ENCODE measurements around the gene DENND1C. TPM values are rescaled to one million over a fixed set of nuclear protein-coding genes. Genes with fewer than 3 reads are reported as not detected.

DENND1C gene
- total and polyA plus RNA-seq, 9 of the 15 experiments (the other 6 are each of a cell fraction or from before 2014, with no cell fraction given): 0.03 to 1.2 (median 0.32) TPM; not detected in 1

DNA sequence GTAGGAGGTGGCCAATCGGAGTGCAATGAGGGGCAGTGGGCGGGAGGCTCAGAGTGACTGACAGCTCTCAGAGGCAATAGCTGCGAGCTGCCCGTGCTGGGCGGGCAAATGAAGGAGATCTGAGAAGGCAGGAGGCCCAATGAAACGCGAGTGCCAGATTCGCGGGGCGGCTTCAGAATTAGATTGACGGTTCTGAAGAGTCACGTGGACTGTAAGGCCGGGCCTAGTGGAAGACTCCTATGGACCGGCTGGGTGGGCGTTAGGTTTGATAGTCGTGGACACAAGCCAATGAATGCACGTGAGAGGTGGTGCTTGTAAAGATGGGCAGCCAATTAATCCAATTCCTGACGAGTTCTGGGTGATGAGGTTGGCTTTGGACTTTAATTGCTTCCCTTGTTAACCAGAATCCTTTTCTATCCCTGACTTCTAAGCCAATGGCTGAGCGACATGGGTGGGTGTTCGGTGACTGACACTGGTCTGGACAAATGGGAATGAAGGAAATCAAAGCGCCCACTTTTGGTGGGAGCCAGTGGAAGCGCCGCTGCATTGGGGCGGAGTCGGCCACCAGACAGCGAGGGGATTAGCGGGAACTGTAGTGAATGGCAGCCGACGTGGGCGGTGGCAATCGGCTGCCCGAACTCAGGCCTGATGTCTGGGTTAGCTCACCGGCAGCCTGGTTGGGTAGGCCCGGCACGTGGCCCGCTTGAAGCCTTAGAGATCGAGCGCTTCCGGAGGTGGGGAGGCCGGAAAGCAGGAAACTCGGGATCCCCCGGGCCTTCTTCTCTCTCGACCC, 56.5 kb downstream of the DENND1C start (continued):
- TF ChIP-seq, protein P1, sequence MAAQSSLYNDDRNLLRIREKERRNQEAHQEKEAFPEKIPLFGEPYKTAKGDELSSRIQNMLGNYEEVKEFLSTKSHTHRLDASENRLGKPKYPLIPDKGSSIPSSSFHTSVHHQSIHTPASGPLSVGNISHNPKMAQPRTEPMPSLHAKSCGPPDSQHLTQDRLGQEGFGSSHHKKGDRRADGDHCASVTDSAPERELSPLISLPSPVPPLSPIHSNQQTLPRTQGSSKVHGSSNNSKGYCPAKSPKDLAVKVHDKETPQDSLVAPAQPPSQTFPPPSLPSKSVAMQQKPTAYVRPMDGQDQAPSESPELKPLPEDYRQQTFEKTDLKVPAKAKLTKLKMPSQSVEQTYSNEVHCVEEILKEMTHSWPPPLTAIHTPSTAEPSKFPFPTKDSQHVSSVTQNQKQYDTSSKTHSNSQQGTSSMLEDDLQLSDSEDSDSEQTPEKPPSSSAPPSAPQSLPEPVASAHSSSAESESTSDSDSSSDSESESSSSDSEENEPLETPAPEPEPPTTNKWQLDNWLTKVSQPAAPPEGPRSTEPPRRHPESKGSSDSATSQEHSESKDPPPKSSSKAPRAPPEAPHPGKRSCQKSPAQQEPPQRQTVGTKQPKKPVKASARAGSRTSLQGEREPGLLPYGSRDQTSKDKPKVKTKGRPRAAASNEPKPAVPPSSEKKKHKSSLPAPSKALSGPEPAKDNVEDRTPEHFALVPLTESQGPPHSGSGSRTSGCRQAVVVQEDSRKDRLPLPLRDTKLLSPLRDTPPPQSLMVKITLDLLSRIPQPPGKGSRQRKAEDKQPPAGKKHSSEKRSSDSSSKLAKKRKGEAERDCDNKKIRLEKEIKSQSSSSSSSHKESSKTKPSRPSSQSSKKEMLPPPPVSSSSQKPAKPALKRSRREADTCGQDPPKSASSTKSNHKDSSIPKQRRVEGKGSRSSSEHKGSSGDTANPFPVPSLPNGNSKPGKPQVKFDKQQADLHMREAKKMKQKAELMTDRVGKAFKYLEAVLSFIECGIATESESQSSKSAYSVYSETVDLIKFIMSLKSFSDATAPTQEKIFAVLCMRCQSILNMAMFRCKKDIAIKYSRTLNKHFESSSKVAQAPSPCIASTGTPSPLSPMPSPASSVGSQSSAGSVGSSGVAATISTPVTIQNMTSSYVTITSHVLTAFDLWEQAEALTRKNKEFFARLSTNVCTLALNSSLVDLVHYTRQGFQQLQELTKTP (IDR thresholded peaks at IDR 0.05; ENCODE audit: low read depth in 1 of 2, partially characterized antibody in 2 of 2): peak in 1 of 2 experiments; percentile 70
- TF ChIP-seq MTF1 (CRISPR knock-in tag; IDR thresholded peaks at IDR 0.05; ENCODE audit: borderline replicate concordance) (no peak), SMARCB1 (IDR thresholded peaks at IDR 0.05; ENCODE audit: insufficient read length, low read depth) (no peak), NFATC3 (IDR thresholded peaks at IDR 0.05) (no peak), HDAC6 (IDR thresholded peaks at IDR 0.05; ENCODE audit: low read depth, low read length) (no peak), MAFF (IDR thresholded peaks at IDR 0.05; ENCODE audit: low read length) (no peak), ZNF431 (CRISPR knock-in tag; IDR thresholded peaks at IDR 0.05) (peak; percentile 92), ZNF780A (CRISPR knock-in tag; IDR thresholded peaks at IDR 0.05) (no peak), ZNF696 (CRISPR knock-in tag; conservative IDR thresholded peaks at IDR 0.05) (no peak), KHSRP (IDR thresholded peaks at IDR 0.05) (no peak), ZNF75A (CRISPR knock-in tag; IDR thresholded peaks at IDR 0.05) (no peak), CTBP1 (IDR thresholded peaks at IDR 0.05; ENCODE audit: borderline replicate concordance) (no peak), RHOXF2B (CRISPR knock-in tag; conservative IDR thresholded peaks at IDR 0.05) (no peak), ZFP36 (IDR thresholded peaks at IDR 0.05; ENCODE audit: low read depth, low read length, partially characterized antibody) (no peak), KDM5B (IDR thresholded peaks at IDR 0.05; ENCODE audit: insufficient replicate concordance, low read depth, low read length) (peak; percentile 57), GTF2E2 (tag; IDR thresholded peaks at IDR 0.05) (no peak), TFAM (CRISPR knock-in tag; conservative IDR thresholded peaks at IDR 0.05) (no peak), POLR3G (IDR thresholded peaks at IDR 0.05; ENCODE audit: extremely low read depth, insufficient read length, insufficient replicate concordance) (no peak)
- TF ChIP-seq, protein P2, sequence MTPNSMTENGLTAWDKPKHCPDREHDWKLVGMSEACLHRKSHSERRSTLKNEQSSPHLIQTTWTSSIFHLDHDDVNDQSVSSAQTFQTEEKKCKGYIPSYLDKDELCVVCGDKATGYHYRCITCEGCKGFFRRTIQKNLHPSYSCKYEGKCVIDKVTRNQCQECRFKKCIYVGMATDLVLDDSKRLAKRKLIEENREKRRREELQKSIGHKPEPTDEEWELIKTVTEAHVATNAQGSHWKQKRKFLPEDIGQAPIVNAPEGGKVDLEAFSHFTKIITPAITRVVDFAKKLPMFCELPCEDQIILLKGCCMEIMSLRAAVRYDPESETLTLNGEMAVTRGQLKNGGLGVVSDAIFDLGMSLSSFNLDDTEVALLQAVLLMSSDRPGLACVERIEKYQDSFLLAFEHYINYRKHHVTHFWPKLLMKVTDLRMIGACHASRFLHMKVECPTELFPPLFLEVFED (CRISPR knock-in tag; conservative IDR thresholded peaks at IDR 0.05): peak; percentile 64; the same call in 1 of the 2 replicates
- TF ChIP-seq, protein P3, sequence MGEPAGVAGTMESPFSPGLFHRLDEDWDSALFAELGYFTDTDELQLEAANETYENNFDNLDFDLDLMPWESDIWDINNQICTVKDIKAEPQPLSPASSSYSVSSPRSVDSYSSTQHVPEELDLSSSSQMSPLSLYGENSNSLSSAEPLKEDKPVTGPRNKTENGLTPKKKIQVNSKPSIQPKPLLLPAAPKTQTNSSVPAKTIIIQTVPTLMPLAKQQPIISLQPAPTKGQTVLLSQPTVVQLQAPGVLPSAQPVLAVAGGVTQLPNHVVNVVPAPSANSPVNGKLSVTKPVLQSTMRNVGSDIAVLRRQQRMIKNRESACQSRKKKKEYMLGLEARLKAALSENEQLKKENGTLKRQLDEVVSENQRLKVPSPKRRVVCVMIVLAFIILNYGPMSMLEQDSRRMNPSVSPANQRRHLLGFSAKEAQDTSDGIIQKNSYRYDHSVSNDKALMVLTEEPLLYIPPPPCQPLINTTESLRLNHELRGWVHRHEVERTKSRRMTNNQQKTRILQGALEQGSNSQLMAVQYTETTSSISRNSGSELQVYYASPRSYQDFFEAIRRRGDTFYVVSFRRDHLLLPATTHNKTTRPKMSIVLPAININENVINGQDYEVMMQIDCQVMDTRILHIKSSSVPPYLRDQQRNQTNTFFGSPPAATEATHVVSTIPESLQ (CRISPR knock-in tag; IDR thresholded peaks at IDR 0.05): peak; percentile 99
- TF ChIP-seq, protein P4, sequence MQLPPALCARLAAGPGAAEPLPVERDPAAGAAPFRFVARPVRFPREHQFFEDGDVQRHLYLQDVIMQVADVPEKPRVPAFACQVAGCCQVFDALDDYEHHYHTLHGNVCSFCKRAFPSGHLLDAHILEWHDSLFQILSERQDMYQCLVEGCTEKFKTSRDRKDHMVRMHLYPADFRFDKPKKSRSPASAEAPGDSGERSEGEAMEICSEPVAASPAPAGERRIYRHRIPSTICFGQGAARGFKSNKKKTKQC (CRISPR knock-in tag; IDR thresholded peaks at IDR 0.05): peak; percentile 98

Measured in K562 (cell line).